Measurements from ENCODE around the gene ITPR1. TPM values are rescaled to one million over a fixed set of nuclear protein-coding genes. Genes with fewer than 3 reads are reported as not detected.
A peak's percentile ranks its signal among the peaks of the same experiment; 100 is the strongest.

ITPR1 gene
- total RNA-seq, 1 donor, result 16.4 TPM

DNA sequence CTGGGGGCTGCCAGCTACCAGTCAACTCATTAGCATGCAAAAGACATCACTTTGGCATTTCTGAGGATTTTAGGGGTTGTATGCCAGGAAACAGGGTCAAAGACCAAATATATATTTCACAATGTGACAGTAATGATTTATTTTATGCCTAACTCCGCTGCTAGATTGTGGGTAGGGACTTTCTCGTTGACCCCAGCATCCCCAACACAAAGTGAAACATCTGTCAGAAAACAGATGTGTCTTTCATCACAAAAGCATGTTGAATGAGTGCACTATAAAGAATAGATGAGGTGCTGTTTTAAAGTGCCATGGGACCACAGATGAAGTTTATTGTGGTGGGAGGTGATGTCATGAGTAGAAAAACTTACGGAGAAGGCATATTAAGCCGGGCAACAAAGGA lies 59.7 kb downstream of the ITPR1 start:
- TF ChIP-seq, protein P1, sequence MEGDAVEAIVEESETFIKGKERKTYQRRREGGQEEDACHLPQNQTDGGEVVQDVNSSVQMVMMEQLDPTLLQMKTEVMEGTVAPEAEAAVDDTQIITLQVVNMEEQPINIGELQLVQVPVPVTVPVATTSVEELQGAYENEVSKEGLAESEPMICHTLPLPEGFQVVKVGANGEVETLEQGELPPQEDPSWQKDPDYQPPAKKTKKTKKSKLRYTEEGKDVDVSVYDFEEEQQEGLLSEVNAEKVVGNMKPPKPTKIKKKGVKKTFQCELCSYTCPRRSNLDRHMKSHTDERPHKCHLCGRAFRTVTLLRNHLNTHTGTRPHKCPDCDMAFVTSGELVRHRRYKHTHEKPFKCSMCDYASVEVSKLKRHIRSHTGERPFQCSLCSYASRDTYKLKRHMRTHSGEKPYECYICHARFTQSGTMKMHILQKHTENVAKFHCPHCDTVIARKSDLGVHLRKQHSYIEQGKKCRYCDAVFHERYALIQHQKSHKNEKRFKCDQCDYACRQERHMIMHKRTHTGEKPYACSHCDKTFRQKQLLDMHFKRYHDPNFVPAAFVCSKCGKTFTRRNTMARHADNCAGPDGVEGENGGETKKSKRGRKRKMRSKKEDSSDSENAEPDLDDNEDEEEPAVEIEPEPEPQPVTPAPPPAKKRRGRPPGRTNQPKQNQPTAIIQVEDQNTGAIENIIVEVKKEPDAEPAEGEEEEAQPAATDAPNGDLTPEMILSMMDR (IDR thresholded peaks at IDR 0.05; ENCODE audit: insufficient read depth, low read depth, low read length), result no peak
- DNase-seq (ENCODE audit: low read depth), result peak; percentile 30
- no peak overlapping the region for H3K4me3 ChIP-seq (ENCODE audit: low read depth, low read length)

DNA sequence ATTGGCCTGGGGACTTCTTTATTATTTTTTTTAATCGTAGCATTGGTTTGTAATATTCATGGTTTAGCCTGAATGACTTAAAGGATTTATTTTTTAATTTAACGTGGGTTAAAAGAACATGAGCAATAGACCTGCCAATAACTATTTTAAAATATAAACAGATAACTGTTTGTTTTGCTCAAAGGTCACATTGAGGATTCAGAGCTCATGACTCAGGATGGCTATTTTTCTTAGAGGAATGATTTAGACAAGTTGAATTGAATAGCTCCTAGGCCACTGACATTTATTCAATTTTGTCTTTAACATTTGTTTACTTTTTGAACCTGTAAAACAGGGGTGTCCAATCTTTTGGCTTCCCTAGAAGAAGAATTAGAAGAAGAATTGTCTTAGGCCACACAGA lies 68.5 kb downstream of the ITPR1 start:
- no peak overlapping the region for H3K4me3 ChIP-seq (ENCODE audit: low read depth, low read length)
- no peak for DNase-seq (ENCODE audit: low read depth)
- TF ChIP-seq, protein P1 (IDR thresholded peaks at IDR 0.05; ENCODE audit: insufficient read depth, low read depth, low read length), result no peak

- peak; percentile 69 for DNase-seq (ENCODE audit: low read depth)
- TF ChIP-seq, protein P1 (IDR thresholded peaks at IDR 0.05; ENCODE audit: insufficient read depth, low read depth, low read length), result no peak
- no peak overlapping the region for H3K4me3 ChIP-seq (ENCODE audit: low read depth, low read length)
Measured at GRCh38 chr3:4562595-4562994, 69.4 kb downstream of the ITPR1 start.

GRCh38 chr3:4564270-4564669 lies 71.1 kb downstream of the ITPR1 start:
- DNase-seq (ENCODE audit: low read depth), result no peak
- TF ChIP-seq, protein P1 (IDR thresholded peaks at IDR 0.05; ENCODE audit: insufficient read depth, low read depth, low read length), result no peak
- no peak overlapping the region for H3K4me3 ChIP-seq (ENCODE audit: low read depth, low read length)

DNA sequence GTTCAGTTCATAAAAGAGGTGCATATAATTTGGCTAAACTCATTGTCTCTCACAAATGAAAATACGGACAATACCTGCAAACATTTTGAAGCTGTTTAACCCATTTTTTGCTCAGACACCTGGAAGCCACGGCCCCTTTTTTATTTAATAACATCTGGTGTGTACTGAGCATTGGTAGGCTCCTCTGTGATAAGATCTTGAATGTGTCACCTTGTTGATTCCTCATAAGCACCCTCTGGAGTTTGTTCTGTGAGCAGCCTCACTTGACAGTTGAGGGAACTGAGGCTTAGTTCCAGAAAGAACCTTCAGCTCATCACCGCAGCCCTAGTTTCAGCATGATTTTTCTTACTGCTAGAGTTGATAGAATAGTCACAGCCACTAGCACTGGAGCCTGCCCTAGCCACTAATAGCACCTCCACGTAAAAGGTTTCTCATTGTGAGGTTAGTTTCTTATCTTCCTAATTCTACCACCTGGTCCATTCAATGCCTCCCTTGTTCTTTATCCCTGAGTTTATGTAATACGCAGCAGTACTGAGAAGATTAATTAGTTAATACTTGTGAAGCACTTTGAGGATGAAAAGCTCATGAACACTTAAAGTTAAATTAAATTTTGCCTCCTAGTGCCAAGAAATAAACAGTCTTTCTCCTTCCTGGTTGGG lies 71.9 kb downstream of the ITPR1 start:
- no peak overlapping the region for H3K4me3 ChIP-seq (ENCODE audit: low read depth, low read length)
- TF ChIP-seq, protein P1 (IDR thresholded peaks at IDR 0.05; ENCODE audit: insufficient read depth, low read depth, low read length), result no peak
- DNase-seq (ENCODE audit: low read depth), result no peak

DNA sequence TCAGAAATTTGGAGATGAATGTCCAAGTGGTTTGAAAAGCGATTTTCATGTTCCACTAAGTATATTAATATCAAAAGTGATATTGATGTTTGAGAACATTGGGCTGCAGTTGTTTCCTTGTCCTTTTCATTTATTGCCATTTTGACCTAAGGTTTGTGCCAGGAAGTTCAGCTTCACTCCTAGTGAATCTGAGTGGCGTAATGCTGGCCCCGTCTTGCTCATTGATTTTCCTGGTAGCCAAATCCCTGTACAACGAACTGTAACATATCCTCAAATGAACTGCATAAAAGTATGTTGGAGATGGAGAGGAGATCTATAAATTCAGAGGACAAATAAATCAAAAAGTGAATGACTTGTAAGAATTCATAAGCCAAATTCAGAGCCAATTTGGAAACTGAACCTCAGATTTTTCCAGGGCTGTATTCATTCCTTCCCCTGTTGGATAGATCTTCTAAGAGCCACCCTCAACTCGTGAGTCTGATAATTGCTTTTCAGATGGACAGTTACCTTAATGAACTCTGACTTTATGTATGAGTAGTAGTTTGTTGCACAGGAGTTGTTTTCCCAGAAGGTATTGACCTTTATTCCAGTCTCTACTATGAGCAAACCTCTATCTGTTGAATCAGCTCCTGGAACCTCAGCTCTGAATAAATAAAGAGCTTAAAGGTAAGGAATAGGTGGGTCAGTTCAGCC lies 72.8 kb downstream of the ITPR1 start:
- DNase-seq (ENCODE audit: low read depth), result no peak
- TF ChIP-seq, protein P1 (IDR thresholded peaks at IDR 0.05; ENCODE audit: insufficient read depth, low read depth, low read length), result no peak
- no peak overlapping the region for H3K4me3 ChIP-seq (ENCODE audit: low read depth, low read length)

Measured in fibroblast of villous mesenchyme (primary cell).